ENCODE measurements around the gene CHCHD6.

Gene CHCHD6

GRCh38 chr3:126923895-126924294 lies 219.9 kb downstream of the CHCHD6 start:
- DNase-seq (ENCODE audit: low read depth): no peak

GRCh38 chr3:126924458-126924857 lies 220.4 kb downstream of the CHCHD6 start:
- no peak for DNase-seq (ENCODE audit: low read depth)

GRCh38 chr3:126925411-126926171 lies 221.6 kb downstream of the CHCHD6 start:
- no peak for DNase-seq (ENCODE audit: low read depth)

GRCh38 chr3:126926684-126927400 lies 222.8 kb downstream of the CHCHD6 start:
- DNase-seq (ENCODE audit: low read depth): peak; percentile 82

- no peak for DNase-seq (ENCODE audit: low read depth)
Observed at GRCh38 chr3:126927401-126927750, 223.3 kb downstream of the CHCHD6 start.

GRCh38 chr3:126927846-126928245 lies 223.8 kb downstream of the CHCHD6 start:
- no peak for DNase-seq (ENCODE audit: low read depth)

GRCh38 chr3:126928921-126929474 lies 225.0 kb downstream of the CHCHD6 start:
- DNase-seq (ENCODE audit: low read depth): no peak

- DNase-seq (ENCODE audit: low read depth): no peak
Observed at GRCh38 chr3:126930936-126931600, 227.0 kb downstream of the CHCHD6 start.

- DNase-seq (ENCODE audit: low read depth): no peak
Observed at GRCh38 chr3:126931806-126932187, 227.8 kb downstream of the CHCHD6 start.

GRCh38 chr3:126932188-126932931 lies 228.3 kb downstream of the CHCHD6 start:
- no peak for DNase-seq (ENCODE audit: low read depth)

- no peak for DNase-seq (ENCODE audit: low read depth)
Observed at GRCh38 chr3:126934031-126934531, 230.0 kb downstream of the CHCHD6 start.

- no peak for DNase-seq (ENCODE audit: low read depth)
Observed at GRCh38 chr3:126934991-126935390, 231.0 kb downstream of the CHCHD6 start.

- DNase-seq (ENCODE audit: low read depth): no peak
Observed at GRCh38 chr3:126935756-126936509, 231.9 kb downstream of the CHCHD6 start.

- DNase-seq (ENCODE audit: low read depth): peak; percentile 8
Observed at GRCh38 chr3:126936853-126937425, 232.9 kb downstream of the CHCHD6 start.

GRCh38 chr3:126937533-126937932 lies 233.5 kb downstream of the CHCHD6 start:
- DNase-seq (ENCODE audit: low read depth): no peak

- DNase-seq (ENCODE audit: low read depth): no peak
Observed at GRCh38 chr3:126937973-126938372, 233.9 kb downstream of the CHCHD6 start.

GRCh38 chr3:126938520-126939337 lies 234.7 kb downstream of the CHCHD6 start:
- no peak for DNase-seq (ENCODE audit: low read depth)

GRCh38 chr3:126939338-126939718 lies 235.3 kb downstream of the CHCHD6 start:
- DNase-seq (ENCODE audit: low read depth): no peak

GRCh38 chr3:126939733-126940132 lies 235.7 kb downstream of the CHCHD6 start:
- no peak for DNase-seq (ENCODE audit: low read depth)

GRCh38 chr3:126941721-126942270 lies 237.8 kb downstream of the CHCHD6 start:
- DNase-seq (ENCODE audit: low read depth): no peak

All from fibroblast of gingiva (primary cell).